Measurements from ENCODE around the gene CEMIP.

GRCh38 chr15:80929689-80930088 is 150.5 kb downstream of the CEMIP start:
- TF ChIP-seq EZH2phosphoT487 (IDR thresholded peaks at IDR 0.05) (no peak), CTCF (IDR thresholded peaks at IDR 0.05) (no peak), EZH2 (IDR thresholded peaks at IDR 0.05) (no peak)

Measured in neural progenitor cell (in vitro differentiated cells).